GM20431 (cell line): Measurements from ENCODE around the gene TOMM40L.

ENCODE experiments used
- in situ Hi-C: fragments of 300-500 bp; cut with MseI, MboI; formaldehyde crosslinking; loops from one replicate; pipeline ENCODE4 v1.15.0; 2020; ENCODE audit warnings: low sequenced_read_pairs; ENCODE audit not compliant: unreplicated experiment

TOMM40L gene

GRCh38 chr1:161196521-161197451 lies 29.1 kb upstream of the TOMM40L start:
- in situ Hi-C loops = no loop called here

- in situ Hi-C loops = no loop called here
Observed at GRCh38 chr1:161197560-161198193, 28.2 kb upstream of the TOMM40L start.

- in situ Hi-C loops = no loop called here
Observed at GRCh38 chr1:161198194-161198896, 27.5 kb upstream of the TOMM40L start.

GRCh38 chr1:161198897-161199431 lies 26.9 kb upstream of the TOMM40L start, which contains the start of gene ADAMTS4:
TSS of gene ADAMTS4 (minus strand) at chr1:161199054. CDS start at chr1:161198627, 427 bp downstream.
- in situ Hi-C loops = no loop called here

- in situ Hi-C loops = no loop called here
Observed at GRCh38 chr1:161199506-161200139, 26.2 kb upstream of the TOMM40L start.

GRCh38 chr1:161200421-161200991 lies 25.4 kb upstream of the TOMM40L start:
- in situ Hi-C loops = no loop called here

GRCh38 chr1:161200992-161201835 lies 24.6 kb upstream of the TOMM40L start:
- in situ Hi-C loops = no loop called here

GRCh38 chr1:161201836-161202712 lies 23.8 kb upstream of the TOMM40L start, which contains the start of gene NDUFS2:
TSS of gene NDUFS2 (plus strand) at chr1:161202367. CDS start at chr1:161202386, 19 bp downstream.
- in situ Hi-C loops = no loop called here

GRCh38 chr1:161206411-161207140 lies 19.3 kb upstream of the TOMM40L start:
- in situ Hi-C loops = no loop called here

- in situ Hi-C loops = no loop called here
Observed at GRCh38 chr1:161207173-161207572, 18.7 kb upstream of the TOMM40L start.

GRCh38 chr1:161209790-161210409 lies 16.0 kb upstream of the TOMM40L start:
- in situ Hi-C loops = no loop called here

GRCh38 chr1:161214369-161214768 lies 11.5 kb upstream of the TOMM40L start:
- in situ Hi-C loops = no loop called here

GRCh38 chr1:161215076-161215475 lies 10.8 kb upstream of the TOMM40L start, which contains the start of gene FCER1G:
TSS of gene FCER1G (plus strand) at chr1:161215295. CDS start at chr1:161215322, 27 bp downstream.
- in situ Hi-C loops = no loop called here

GRCh38 chr1:161216945-161217712 lies 8.7 kb upstream of the TOMM40L start:
- in situ Hi-C loops = no loop called here

GRCh38 chr1:161217831-161218230 lies 8.0 kb upstream of the TOMM40L start:
- in situ Hi-C loops = no loop called here
